ENCODE results near the gene GAS7.
A peak's percentile ranks its signal among the peaks of the same experiment; 100 is the strongest.

The GAS7 gene

GRCh38 chr17:9957244-9957643 is 241.2 kb downstream of the GAS7 start:
- Mint-ChIP-seq H3K27me3 (peaks cover 15% of the 10 kb centered on the region), H3K9me3 (no peaks in the 10 kb centered on the region), H3K4me3 (no peak overlapping the region), H3K27ac (peak overlapping the region in 1 of 2 donors; percentile 72), H3K4me1 (no peaks in the 10 kb centered on the region)
- ATAC-seq (no peak), DNase-seq (no peak)

DNA sequence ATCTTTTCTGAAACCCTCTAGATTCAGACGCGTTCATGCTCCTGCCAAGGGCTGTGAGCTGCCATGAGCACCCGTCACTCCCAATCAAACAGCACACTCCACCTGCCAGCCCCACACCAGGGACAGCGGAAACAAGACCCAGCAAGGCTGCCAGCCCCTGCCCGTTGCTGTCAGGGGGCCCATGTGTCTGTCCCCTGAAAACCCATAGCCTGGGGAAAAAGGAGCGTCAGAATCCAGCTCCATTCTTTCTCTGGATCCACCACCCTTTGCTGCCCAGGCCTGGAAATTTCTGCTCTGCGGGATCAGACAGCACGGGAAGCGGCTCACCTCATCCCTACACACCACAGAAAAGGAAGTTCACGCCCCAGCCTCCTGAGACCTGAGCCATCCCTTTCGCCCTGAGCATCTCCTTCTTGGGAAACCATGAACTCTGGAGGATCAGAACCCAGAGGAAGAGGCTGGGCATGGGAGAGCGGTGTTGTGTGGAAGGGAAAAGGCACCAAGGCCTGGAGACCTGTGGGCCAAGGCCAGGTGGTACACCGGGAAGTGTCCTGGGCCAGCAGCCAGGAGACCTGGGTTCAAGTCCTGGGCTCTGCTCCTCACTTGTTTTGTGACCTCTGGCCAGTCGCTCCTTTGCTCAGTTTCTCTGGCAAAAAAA is 241.8 kb downstream of the GAS7 start:
- Mint-ChIP-seq H3K27ac (no peak overlapping the region), H3K4me3 (no peak overlapping the region), H3K4me1 (no peaks in the 10 kb centered on the region), H3K9me3 (no peaks in the 10 kb centered on the region), H3K27me3 (peaks cover 15% of the 10 kb centered on the region)
- ATAC-seq (no peak), DNase-seq (no peak)

DNA sequence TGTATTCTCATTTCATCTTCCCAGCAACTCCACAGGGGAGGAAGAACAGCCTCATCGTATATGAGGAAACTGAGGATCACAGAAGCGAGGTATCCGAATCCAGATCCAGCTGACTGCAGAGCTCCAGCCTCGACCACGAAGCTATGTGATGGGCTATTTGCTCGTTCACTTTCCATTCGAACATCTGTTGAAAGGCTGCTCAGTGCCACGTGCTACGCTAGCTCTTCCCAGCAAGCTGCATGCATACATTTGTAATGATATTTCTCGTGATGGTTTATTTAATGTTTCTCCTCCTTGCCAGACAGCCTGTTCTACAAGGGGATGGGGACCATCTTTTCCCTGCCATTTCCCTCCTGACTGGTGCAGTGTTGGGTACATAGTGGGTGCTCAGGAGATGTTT is 244.9 kb downstream of the GAS7 start:
- no peaks in the 10 kb centered on the region for H3K4me1 Mint-ChIP-seq
- no peak overlapping the region for H3K27ac Mint-ChIP-seq
- H3K9me3 Mint-ChIP-seq, result no peaks in the 10 kb centered on the region
- ATAC-seq, result no peak
- H3K4me3 Mint-ChIP-seq, result no peak overlapping the region
- H3K27me3 Mint-ChIP-seq, result no peaks in the 10 kb centered on the region
- no peak for DNase-seq

GRCh38 chr17:9951803-9952202 is 246.6 kb downstream of the GAS7 start:
- no peak for ATAC-seq
- no peak overlapping the region for H3K4me3 Mint-ChIP-seq
- no peaks in the 10 kb centered on the region for H3K4me1 Mint-ChIP-seq
- DNase-seq, result no peak
- H3K27ac Mint-ChIP-seq, result no peak overlapping the region
- H3K27me3 Mint-ChIP-seq, result no peaks in the 10 kb centered on the region
- H3K9me3 Mint-ChIP-seq, result no peaks in the 10 kb centered on the region

GRCh38 chr17:9948928-9949327 is 249.5 kb downstream of the GAS7 start:
- H3K4me3 Mint-ChIP-seq, result no peak overlapping the region
- no peak for ATAC-seq
- H3K27ac Mint-ChIP-seq, result no peak overlapping the region
- no peak for DNase-seq
- H3K4me1 Mint-ChIP-seq, result no peaks in the 10 kb centered on the region
- H3K9me3 Mint-ChIP-seq, result no peaks in the 10 kb centered on the region
- no peaks in the 10 kb centered on the region for H3K27me3 Mint-ChIP-seq

DNA sequence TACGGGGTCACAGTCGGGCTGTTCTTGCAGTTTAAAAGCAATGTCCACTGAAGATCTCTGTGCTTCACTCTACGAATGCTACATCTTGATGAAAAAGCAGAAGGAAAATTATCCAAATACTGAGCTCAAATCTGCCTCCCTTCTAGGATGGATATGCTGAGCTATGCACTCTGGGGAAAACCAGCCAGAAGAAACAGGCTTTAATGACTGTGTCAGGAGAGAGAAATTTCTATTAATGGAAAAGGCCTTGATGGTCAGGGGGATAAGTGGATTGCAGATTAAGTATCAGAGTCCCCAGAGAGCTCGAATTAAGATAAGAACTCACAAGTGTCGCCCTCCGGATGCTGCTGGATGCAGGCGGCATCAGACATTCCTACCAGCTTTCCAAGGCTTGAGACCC is 253.7 kb downstream of the GAS7 start:
- DNase-seq, result no peak
- Mint-ChIP-seq H3K4me1 (no peaks in the 10 kb centered on the region), H3K9me3 (no peaks in the 10 kb centered on the region), H3K27me3 (no peaks in the 10 kb centered on the region), H3K27ac (no peak overlapping the region), H3K4me3 (no peak overlapping the region)
- ATAC-seq, result no peak

DNA sequence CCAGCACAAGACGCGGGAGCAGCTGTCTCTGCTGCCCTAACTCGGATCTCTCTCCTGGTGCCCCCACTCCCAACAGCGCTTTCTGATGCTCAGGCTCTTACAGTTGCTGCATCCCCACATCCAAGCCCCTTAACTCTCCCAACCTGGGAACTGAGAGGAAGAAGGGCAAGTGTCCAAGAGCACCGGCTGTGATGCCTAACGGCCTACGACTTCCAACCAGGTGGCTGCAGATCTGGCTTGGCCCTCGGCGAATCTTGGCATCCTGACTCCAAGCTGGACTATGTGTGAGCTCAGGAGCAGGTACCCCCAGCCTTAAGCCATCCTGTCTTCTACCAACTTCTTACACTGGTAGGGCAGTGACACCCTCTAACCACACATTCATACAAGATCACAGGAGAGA is 255.1 kb downstream of the GAS7 start:
- ATAC-seq (no peak), DNase-seq (no peak)
- Mint-ChIP-seq H3K9me3 (no peaks in the 10 kb centered on the region), H3K4me1 (no peaks in the 10 kb centered on the region), H3K27me3 (no peaks in the 10 kb centered on the region), H3K27ac (no peak overlapping the region), H3K4me3 (no peak overlapping the region)

DNA sequence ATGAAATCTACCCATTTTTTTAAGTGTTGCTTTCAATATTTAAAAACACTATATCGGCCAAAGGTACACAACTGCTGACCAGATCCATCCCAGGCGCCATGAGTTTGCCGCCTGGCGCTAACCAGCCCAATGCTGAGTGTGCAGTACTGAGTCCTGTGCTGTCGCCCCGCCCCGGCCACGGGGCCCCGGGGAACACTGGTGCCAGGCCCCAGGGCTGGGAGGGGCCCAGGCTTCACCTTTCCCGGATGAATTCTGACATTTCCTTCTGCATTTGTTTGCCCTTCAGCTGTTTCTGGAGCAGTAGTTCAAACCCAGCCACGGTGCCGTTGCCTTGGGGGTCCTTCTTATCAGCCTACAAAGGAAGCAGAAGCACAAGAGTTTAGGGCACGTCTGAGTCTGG is 255.5 kb downstream of the GAS7 start:
- H3K9me3 Mint-ChIP-seq, result no peaks in the 10 kb centered on the region
- H3K4me1 Mint-ChIP-seq, result no peaks in the 10 kb centered on the region
- H3K4me3 Mint-ChIP-seq, result no peak overlapping the region
- ATAC-seq (no peak), DNase-seq (no peak)
- no peaks in the 10 kb centered on the region for H3K27me3 Mint-ChIP-seq
- no peak overlapping the region for H3K27ac Mint-ChIP-seq

DNA sequence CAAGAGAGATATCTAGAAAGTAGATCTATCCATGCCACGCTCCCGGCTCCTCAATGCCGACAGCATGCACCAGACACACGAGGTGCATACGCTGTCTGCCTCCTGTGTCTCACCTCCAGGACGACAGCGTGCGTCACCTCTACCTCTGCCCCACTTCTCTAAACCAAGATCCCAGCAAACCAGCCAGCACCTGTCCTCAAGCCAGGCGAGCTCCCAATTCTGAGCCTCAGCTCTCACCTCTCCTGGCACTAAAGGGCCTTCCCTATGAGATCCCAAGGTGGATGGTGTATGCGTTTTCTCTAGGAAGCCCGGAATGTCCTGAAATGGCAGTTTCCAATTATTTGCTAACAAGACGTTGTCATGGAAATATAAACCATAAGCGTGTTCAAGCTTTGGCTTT is 257.1 kb downstream of the GAS7 start:
- ATAC-seq (no peak), DNase-seq (no peak)
- Mint-ChIP-seq H3K4me1 (no peaks in the 10 kb centered on the region), H3K9me3 (no peaks in the 10 kb centered on the region), H3K27me3 (no peaks in the 10 kb centered on the region), H3K27ac (no peak overlapping the region), H3K4me3 (no peak overlapping the region)

- ATAC-seq (no peak), DNase-seq (no peak)
- Mint-ChIP-seq H3K4me3 (no peak overlapping the region), H3K27me3 (no peaks in the 10 kb centered on the region), H3K4me1 (no peaks in the 10 kb centered on the region), H3K27ac (no peak overlapping the region), H3K9me3 (no peaks in the 10 kb centered on the region)
Observed at GRCh38 chr17:9940841-9941240, 257.6 kb downstream of the GAS7 start.

DNA sequence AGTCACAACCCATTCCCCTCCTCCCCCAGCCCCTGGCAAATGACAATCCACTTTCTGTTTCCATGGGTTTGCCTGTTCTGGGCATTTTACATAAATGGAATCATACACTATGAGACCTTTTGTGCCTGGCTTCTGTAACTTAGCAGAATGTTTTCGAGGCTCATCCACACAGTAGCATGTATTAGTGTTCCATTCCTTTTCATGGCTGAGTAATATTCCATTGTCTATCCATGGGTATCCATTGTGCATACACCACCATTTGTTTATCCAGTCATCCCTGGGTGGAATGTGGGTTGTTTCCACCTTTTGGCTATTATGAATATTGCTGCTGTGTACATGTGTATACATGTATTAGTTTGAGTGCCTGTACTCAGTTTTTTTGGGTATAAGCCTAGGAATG is 259.6 kb downstream of the GAS7 start:
- Mint-ChIP-seq H3K4me3 (no peak overlapping the region), H3K27me3 (no peaks in the 10 kb centered on the region), H3K9me3 (no peaks in the 10 kb centered on the region), H3K27ac (no peak overlapping the region), H3K4me1 (no peaks in the 10 kb centered on the region)
- ATAC-seq (no peak), DNase-seq (no peak)

GRCh38 chr17:9937901-9938300 is 260.5 kb downstream of the GAS7 start:
- H3K4me1 Mint-ChIP-seq, result no peaks in the 10 kb centered on the region
- no peak for DNase-seq
- no peak overlapping the region for H3K4me3 Mint-ChIP-seq
- H3K27ac Mint-ChIP-seq, result no peak overlapping the region
- no peaks in the 10 kb centered on the region for H3K9me3 Mint-ChIP-seq
- no peak for ATAC-seq
- no peaks in the 10 kb centered on the region for H3K27me3 Mint-ChIP-seq

- no peak overlapping the region for H3K4me3 Mint-ChIP-seq
Observed at GRCh38 chr17:9937241-9937761, 261.1 kb downstream of the GAS7 start.

DNA sequence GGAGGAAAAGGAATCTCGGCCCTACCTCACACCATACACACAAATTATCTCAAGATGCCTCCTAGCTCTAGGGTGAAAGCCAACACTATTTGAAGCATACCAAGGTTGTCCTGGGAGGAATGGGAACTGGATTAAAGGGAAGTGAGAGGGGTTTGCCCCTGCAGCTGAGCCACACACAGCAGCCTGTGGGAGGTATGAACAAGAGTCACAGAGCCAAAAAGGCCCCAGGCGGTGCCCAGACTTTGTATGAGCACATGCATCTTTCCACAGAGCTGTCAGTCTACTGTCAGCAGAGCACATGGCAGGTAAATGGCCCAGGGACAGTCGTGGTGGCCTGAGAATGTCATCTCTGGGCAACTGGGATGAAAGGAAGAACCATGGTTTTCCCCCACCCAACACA is 262.3 kb downstream of the GAS7 start:
- H3K27me3 Mint-ChIP-seq, result no peaks in the 10 kb centered on the region
- DNase-seq (no peak), ATAC-seq (no peak)
- no peak overlapping the region for H3K27ac Mint-ChIP-seq
- no peaks in the 10 kb centered on the region for H3K4me1 Mint-ChIP-seq
- no peaks in the 10 kb centered on the region for H3K9me3 Mint-ChIP-seq
- no peak overlapping the region for H3K4me3 Mint-ChIP-seq

More at GRCh38 chr17:9937241-9937761, 261.1 kb downstream of the GAS7 start:
- DNase-seq (no peak), ATAC-seq (no peak)
- Mint-ChIP-seq H3K27me3 (no peaks in the 10 kb centered on the region), H3K4me1 (no peaks in the 10 kb centered on the region), H3K9me3 (no peaks in the 10 kb centered on the region), H3K27ac (no peak overlapping the region)

DNA sequence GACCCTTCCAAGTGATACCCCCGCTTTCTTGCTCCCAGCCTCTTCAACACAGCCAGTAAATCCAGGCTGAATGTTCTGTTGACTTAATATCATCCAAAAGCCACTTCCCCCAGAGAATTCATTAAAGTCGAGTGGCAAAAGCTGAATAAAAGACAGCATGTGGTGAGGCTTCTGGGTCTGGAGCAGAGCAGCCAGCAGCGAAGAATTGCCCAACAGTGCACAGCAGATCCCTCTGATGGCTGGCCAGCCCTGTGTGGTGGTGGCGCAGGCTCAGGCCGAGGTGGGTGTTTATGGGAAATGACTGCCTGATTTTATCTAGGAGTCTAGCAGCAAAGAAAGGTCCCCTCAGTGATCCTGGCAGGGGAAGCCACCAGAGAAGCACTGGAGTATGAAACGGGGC is 263.0 kb downstream of the GAS7 start:
- Mint-ChIP-seq H3K9me3 (no peaks in the 10 kb centered on the region), H3K27me3 (no peaks in the 10 kb centered on the region), H3K4me1 (no peaks in the 10 kb centered on the region), H3K27ac (peak overlapping the region in 1 of 2 donors; percentile 44), H3K4me3 (no peak overlapping the region)
- DNase-seq, result no peak
- no peak for ATAC-seq

DNA sequence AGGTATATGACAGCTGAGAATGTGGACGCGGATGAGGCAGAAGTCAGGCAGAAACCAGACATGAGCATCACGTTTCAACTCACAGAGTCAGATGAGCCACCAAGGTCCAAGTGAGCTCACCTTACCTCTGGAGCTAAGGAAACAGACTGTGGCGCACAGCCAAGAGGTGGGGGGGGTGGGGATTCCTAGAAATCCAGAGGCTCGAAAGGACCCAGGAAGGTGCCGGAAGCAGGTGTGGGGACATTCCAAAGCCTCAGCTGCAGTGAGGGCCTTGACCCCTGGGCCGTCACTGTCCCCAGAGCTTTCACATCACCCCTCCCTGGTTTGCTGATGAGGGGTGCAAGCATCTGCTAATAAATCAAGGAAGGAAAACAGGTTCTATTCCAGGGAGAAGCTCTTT is 264.1 kb downstream of the GAS7 start:
- H3K4me1 Mint-ChIP-seq, result no peaks in the 10 kb centered on the region
- no peak for DNase-seq
- H3K27me3 Mint-ChIP-seq, result no peaks in the 10 kb centered on the region
- no peaks in the 10 kb centered on the region for H3K9me3 Mint-ChIP-seq
- no peak overlapping the region for H3K4me3 Mint-ChIP-seq
- ATAC-seq, result no peak
- no peak overlapping the region for H3K27ac Mint-ChIP-seq

DNA sequence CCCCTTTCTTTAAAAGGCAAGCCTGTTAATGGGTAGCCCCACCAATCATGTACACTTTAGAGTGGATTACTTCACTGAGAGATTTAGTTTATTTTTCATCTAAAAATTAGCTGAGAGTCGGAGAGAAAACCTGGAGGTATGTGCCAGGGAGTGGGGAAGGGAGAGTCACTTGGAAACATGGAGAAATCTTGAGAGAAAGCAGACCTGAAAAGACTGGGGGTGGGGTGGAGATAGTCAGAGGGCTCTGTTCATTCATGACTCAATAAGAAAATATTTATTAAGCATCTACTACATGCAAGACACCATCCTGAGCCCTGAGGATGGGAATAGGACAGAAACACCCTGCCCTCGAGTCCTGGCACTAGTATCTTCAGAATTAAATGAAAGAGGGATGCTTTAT is 265.9 kb downstream of the GAS7 start:
- ATAC-seq (no peak), DNase-seq (no peak)
- H3K4me1 Mint-ChIP-seq, result no peaks in the 10 kb centered on the region
- no peak overlapping the region for H3K4me3 Mint-ChIP-seq
- no peaks in the 10 kb centered on the region for H3K9me3 Mint-ChIP-seq
- peak overlapping the region in 1 of 2 donors; percentile 62 for H3K27ac Mint-ChIP-seq
- H3K27me3 Mint-ChIP-seq, result no peaks in the 10 kb centered on the region

Measured in stimulated activated naive CD8-positive, alpha-beta T cell treated with anti-CD3 and anti-CD28 coated beads, Interleukin-15, amount 100 ng/mL, for 72 hours (primary cell).